Lower leg skin (tissue), 3 donors: ENCODE measurements around the gene EDN3.

Experiments used
- CTCF ChIP-seq, 3 donors: fragments of 450-650 bp; IDR thresholded peaks; one replicate each; pipeline ENCODE4 v1.5.1; 2016; ENCODE audit warnings: antibody characterized with exemption in 3 of 3, mild to moderate bottlenecking in 3 of 3, moderate library complexity in 2 of 3
- POLR2A ChIP-seq, 2 donors: fragments of 450-650 bp; IDR thresholded peaks; one replicate each; pipeline ENCODE4 v1.6.1; 2016 to 2017; ENCODE audit warnings: antibody characterized with exemption in 2 of 2, mild to moderate bottlenecking in 1 of 2, moderate library complexity in 1 of 2

- TF ChIP-seq CTCF (IDR thresholded peaks at IDR 0.05) (no peak), POLR2A (IDR thresholded peaks at IDR 0.05) (no peak)
Measured at GRCh38 chr20:59273739-59274357, 26.6 kb upstream of the EDN3 start.
